ENCODE data around the gene MYH11. TPM values are rescaled to one million over a fixed set of nuclear protein-coding genes. Genes with fewer than 3 reads are reported as not detected.

The MYH11 gene
- total and polyA plus RNA-seq, 2 of the 13 experiments (the other 11 are each of a cell fraction or from before 2014, with no cell fraction given), result not detected

GRCh38 chr16:15769239-15769638, 87.6 kb downstream of the MYH11 start (continued):
- TF ChIP-seq ZNF546 (CRISPR knock-in tag; conservative IDR thresholded peaks at IDR 0.05), result no peak
- TF ChIP-seq AGO2 (optimal IDR thresholded peaks at IDR 0.05; ENCODE audit: low read depth, low read length), result no peak
- TF ChIP-seq KDM2A (CRISPR knock-in tag; IDR thresholded peaks at IDR 0.05; ENCODE audit: borderline replicate concordance, low read depth), result no peak
- no peak for TF ChIP-seq ATF2 (CRISPR knock-in tag; IDR thresholded peaks at IDR 0.05)
- no peak for TF ChIP-seq ZNF512B (CRISPR knock-in tag; IDR thresholded peaks at IDR 0.05; ENCODE audit: borderline replicate concordance)

GRCh38 chr16:15768201-15768600, 88.6 kb downstream of the MYH11 start:
- no peaks in the 10 kb centered on the region for H3K4me1 ChIP-seq (ENCODE audit: insufficient read depth, low read length)
- intact Hi-C loops (cut with micrococcal nuclease; ENCODE audit: unreplicated experiment) (loop anchor here (5.0 kb wide), 1 partner anchor 419 kb away; no protein-coding TSS in a partner anchor), in situ Hi-C loops (cut with HindIII; ENCODE audit: extremely low pct_ligation_motif_present, low pct_unique_long_range_greater_than_20kb) (no loop called here)
- ChIA-PET CTCF (ENCODE audit: low intra/inter-chr PET ratio, low total read pairs) (interaction anchor here (1.1 kb wide), 1 partner anchor 53 kb away, joined by 3 read pairs; no protein-coding TSS in a partner anchor), POLR2A (no interaction called here)
- H3K4me3 ChIP-seq (replicated peaks in 1 of 3; ENCODE audit: insufficient read depth in 1 of 3, low read depth in 2 of 3, low read length in 3 of 3), result no peak overlapping the region
- no peaks in the 10 kb centered on the region for H3K9me3 ChIP-seq (ENCODE audit: low read length)
- no peaks in the 10 kb centered on the region for H4K20me1 ChIP-seq (ENCODE audit: insufficient read depth, low read length)
- FAIRE-seq (no peak), DNase-seq (ENCODE audit: low spot score) (no peak), ATAC-seq (no peak)
- BruUV-seq (replicated peaks), result no TSS peak
- no peaks in the 10 kb centered on the region for H3K36me3 ChIP-seq (replicated peaks in 1 of 2; ENCODE audit: control insufficient read depth in 1 of 2, insufficient read depth in 2 of 2, low read length in 2 of 2)
- H3K9ac ChIP-seq (ENCODE audit: insufficient read depth, low read depth, low read length), result no peak overlapping the region
- no peak overlapping the region for H2AFZ ChIP-seq (ENCODE audit: low read length)
- no peaks in the 10 kb centered on the region for H3K79me2 ChIP-seq (ENCODE audit: insufficient read depth, low read length)
- no peak overlapping the region for H3K27ac ChIP-seq (ENCODE audit: extremely low read length, insufficient read depth, low read length)
- 38% methylated on average over 4 of the region's 4 CpGs for WGBS (ENCODE audit: low lambda C conversion rate)
- H3K4me2 ChIP-seq (ENCODE audit: low read depth, low read length), result no peak overlapping the region
- peaks cover 0 to 17% of the 10 kb centered on the region in 2 experiments; a peak in 4 of 5 replicates for H3K27me3 ChIP-seq (ENCODE audit: control insufficient read depth in 1 of 2, insufficient read depth in 2 of 2, low read length in 2 of 2)
- no peak for TF ChIP-seq ARNTL (CRISPR knock-in tag; IDR thresholded peaks at IDR 0.05)
- no peak for TF ChIP-seq FOXK2 (IDR thresholded peaks at IDR 0.05)
- TF ChIP-seq ZNF773 (CRISPR knock-in tag; IDR thresholded peaks at IDR 0.05; ENCODE audit: borderline replicate concordance), result no peak
- TF ChIP-seq HBP1 (CRISPR knock-in tag; IDR thresholded peaks at IDR 0.05; ENCODE audit: low read depth), result no peak
- TF ChIP-seq RARA (CRISPR knock-in tag; IDR thresholded peaks at IDR 0.05), result no peak
- TF ChIP-seq ZNF235 (CRISPR knock-in tag; IDR thresholded peaks at IDR 0.05; ENCODE audit: borderline replicate concordance), result no peak
- TF ChIP-seq ZNF510 (CRISPR knock-in tag; IDR thresholded peaks at IDR 0.05; ENCODE audit: low read depth), result no peak
- no peak for TF ChIP-seq ZNF589 (CRISPR knock-in tag; conservative IDR thresholded peaks at IDR 0.05)
- TF ChIP-seq DMTF1 (CRISPR knock-in tag; IDR thresholded peaks at IDR 0.05), result no peak
- TF ChIP-seq ZSCAN9 (CRISPR knock-in tag; IDR thresholded peaks at IDR 0.05; ENCODE audit: borderline replicate concordance), result no peak

Measured in HepG2 (cell line).